ENCODE measurements around the gene NACA. TPM values are rescaled to one million over a fixed set of nuclear protein-coding genes. Genes with fewer than 3 reads are reported as not detected.

Gene NACA
- total and polyA plus RNA-seq, 2 experiments from 2014 or later: 672 to 762 TPM

GRCh38 chr12:56724701-56724971, 463 bp downstream of the NACA start:
- H3K4me2 ChIP-seq (ENCODE audit: unreplicated experiment): peak overlapping the region; percentile 95
- H3K9me3 ChIP-seq (ENCODE audit: low read depth): no peaks in the 10 kb centered on the region
- H4K20me1 ChIP-seq (ENCODE audit: insufficient read depth): peaks cover 25% of the 10 kb centered on the region
- peaks cover 41% of the 10 kb centered on the region for H3F3A ChIP-seq (ENCODE audit: insufficient read depth)
- TF ChIP-seq EZH2 (IDR thresholded peaks at IDR 0.05; ENCODE audit: insufficient read depth, poor library complexity, severe bottlenecking) (no peak), EZH2phosphoT487 (IDR thresholded peaks at IDR 0.05; ENCODE audit: insufficient read depth, low read depth) (no peak)
- peak overlapping the region; percentile 90 for H3K27ac ChIP-seq
- H3K4me3 ChIP-seq: peak overlapping the region; percentile 95
- in situ Hi-C loops (cut with MboI): no loop called here
- H3K79me2 ChIP-seq (ENCODE audit: insufficient read depth): peaks cover 55% of the 10 kb centered on the region
- WGBS, 2 experiments (ENCODE audit: low coverage in 1 of 2, low lambda C conversion rate in 2 of 2, missing lambda C conversion rate in 2 of 2): 1 to 3% methylated on average over 9 of the region's 9 CpGs
- peak; percentile 46 for DNase-seq
- peak overlapping the region; percentile 90 for H2AFZ ChIP-seq
- no peaks in the 10 kb centered on the region for H3K27me3 ChIP-seq (replicated peaks; ENCODE audit: insufficient read depth)
- peaks cover 16% of the 10 kb centered on the region for H3K36me3 ChIP-seq (ENCODE audit: low read depth)
- H3K9me2 ChIP-seq (ENCODE audit: insufficient read depth): no peaks in the 10 kb centered on the region
- peak overlapping the region; percentile 99 for H3K9ac ChIP-seq
- peaks cover 32% of the 10 kb centered on the region for H3K4me1 ChIP-seq (ENCODE audit: insufficient read depth)

GRCh38 chr12:56723889-56724700, 1.0 kb downstream of the NACA start:
- Histone ChIP-seq H3K36me3 (ENCODE audit: low read depth) (peaks cover 16% of the 10 kb centered on the region), H3K9ac (peak overlapping the region; percentile 99), H3K27me3 (replicated peaks; ENCODE audit: insufficient read depth) (no peaks in the 10 kb centered on the region), H3K79me2 (ENCODE audit: insufficient read depth) (peaks cover 60% of the 10 kb centered on the region), H3K27ac (peak overlapping the region; percentile 90), H4K20me1 (ENCODE audit: insufficient read depth) (peaks cover 25% of the 10 kb centered on the region), H3K4me3 (peak overlapping the region; percentile 95), H3K9me2 (ENCODE audit: insufficient read depth) (no peaks in the 10 kb centered on the region), H3K9me3 (ENCODE audit: low read depth) (no peaks in the 10 kb centered on the region), H3K4me1 (ENCODE audit: insufficient read depth) (peaks cover 32% of the 10 kb centered on the region), H2AFZ (no peak overlapping the region), H3F3A (ENCODE audit: insufficient read depth) (peaks cover 41% of the 10 kb centered on the region), H3K4me2 (ENCODE audit: unreplicated experiment) (peak overlapping the region; percentile 95)
- TF ChIP-seq EZH2phosphoT487 (IDR thresholded peaks at IDR 0.05; ENCODE audit: insufficient read depth, low read depth) (no peak), EZH2 (IDR thresholded peaks at IDR 0.05; ENCODE audit: insufficient read depth, poor library complexity, severe bottlenecking) (no peak)
- peak; percentile 95 for DNase-seq
- 2% methylated on average over 14 of the region's 14 CpGs for WGBS, 2 experiments (ENCODE audit: low coverage in 1 of 2, low lambda C conversion rate in 2 of 2, missing lambda C conversion rate in 2 of 2)
- in situ Hi-C loops (cut with MboI): no loop called here

- TF ChIP-seq EZH2phosphoT487 (IDR thresholded peaks at IDR 0.05; ENCODE audit: insufficient read depth, low read depth) (no peak), EZH2 (IDR thresholded peaks at IDR 0.05; ENCODE audit: insufficient read depth, poor library complexity, severe bottlenecking) (no peak)
- peak overlapping the region; percentile 99 for H3K9ac ChIP-seq
- H3K36me3 ChIP-seq (ENCODE audit: low read depth): peaks cover 16% of the 10 kb centered on the region
- H3K4me1 ChIP-seq (ENCODE audit: insufficient read depth): peaks cover 32% of the 10 kb centered on the region
- peak overlapping the region; percentile 90 for H3K27ac ChIP-seq
- no peak overlapping the region for H2AFZ ChIP-seq
- WGBS, 2 experiments (ENCODE audit: low coverage in 1 of 2, low lambda C conversion rate in 2 of 2, missing lambda C conversion rate in 2 of 2): 25 to 43% methylated on average over 3 of the region's 3 CpGs
- peak overlapping the region; percentile 95 for H3K4me3 ChIP-seq
- peaks cover 67% of the 10 kb centered on the region for H3K79me2 ChIP-seq (ENCODE audit: insufficient read depth)
- no peaks in the 10 kb centered on the region for H3K9me2 ChIP-seq (ENCODE audit: insufficient read depth)
- H4K20me1 ChIP-seq (ENCODE audit: insufficient read depth): peaks cover 25% of the 10 kb centered on the region
- DNase-seq: no peak
- H3F3A ChIP-seq (ENCODE audit: insufficient read depth): peaks cover 41% of the 10 kb centered on the region
- no peaks in the 10 kb centered on the region for H3K9me3 ChIP-seq (ENCODE audit: low read depth)
- peak overlapping the region; percentile 95 for H3K4me2 ChIP-seq (ENCODE audit: unreplicated experiment)
- in situ Hi-C loops (cut with MboI): no loop called here
- H3K27me3 ChIP-seq (replicated peaks; ENCODE audit: insufficient read depth): no peaks in the 10 kb centered on the region
These were observed 1.7 kb downstream of the NACA start for GRCh38 chr12:56723352-56723751.

GRCh38 chr12:56722832-56723231, 2.3 kb downstream of the NACA start:
- Histone ChIP-seq H4K20me1 (ENCODE audit: insufficient read depth) (peaks cover 25% of the 10 kb centered on the region), H3K9ac (peak overlapping the region; percentile 99), H3K9me2 (ENCODE audit: insufficient read depth) (no peaks in the 10 kb centered on the region), H3F3A (ENCODE audit: insufficient read depth) (peaks cover 41% of the 10 kb centered on the region), H3K36me3 (ENCODE audit: low read depth) (peaks cover 16% of the 10 kb centered on the region), H3K4me3 (peak overlapping the region; percentile 95), H3K9me3 (ENCODE audit: low read depth) (no peaks in the 10 kb centered on the region), H3K27me3 (replicated peaks; ENCODE audit: insufficient read depth) (no peaks in the 10 kb centered on the region), H3K27ac (peak overlapping the region; percentile 90), H2AFZ (no peak overlapping the region), H3K4me2 (ENCODE audit: unreplicated experiment) (peak overlapping the region; percentile 95), H3K79me2 (ENCODE audit: insufficient read depth) (peaks cover 73% of the 10 kb centered on the region), H3K4me1 (ENCODE audit: insufficient read depth) (peaks cover 32% of the 10 kb centered on the region)
- in situ Hi-C loops (cut with MboI): no loop called here
- no peak for TF ChIP-seq EZH2phosphoT487 (IDR thresholded peaks at IDR 0.05; ENCODE audit: insufficient read depth, low read depth)
- no peak for TF ChIP-seq EZH2 (IDR thresholded peaks at IDR 0.05; ENCODE audit: insufficient read depth, poor library complexity, severe bottlenecking)
- DNase-seq: no peak
- 46 to 48% methylated on average over 4 of the region's 4 CpGs for WGBS, 2 experiments (ENCODE audit: low coverage in 1 of 2, low lambda C conversion rate in 2 of 2, missing lambda C conversion rate in 2 of 2)

Measured in GM23248 (cell line).